GM21447 (cell line): ENCODE measurements around the gene IDS.
A peak's percentile ranks its signal among the peaks of the same experiment; 100 is the strongest.
"Not testable (repeated sequence)": the region's sequence is repeated elsewhere in the genome, so short reads cannot be mapped to it uniquely, and the experiment has no call there.

ENCODE experiments used
- ATAC-seq: cut with Tn5 transposase; IDR thresholded peaks from one replicate; pipeline ENCODE4 v1.9.1; 2021; ENCODE audit not compliant: unreplicated experiment

IDS gene

GRCh38 chrX:149502923-149503322, 2.2 kb downstream of the IDS start:
- peak; percentile 22 for ATAC-seq

GRCh38 chrX:149499766-149500165, 5.3 kb downstream of the IDS start:
- ATAC-seq, result no peak

GRCh38 chrX:149498767-149499166, 6.3 kb downstream of the IDS start:
- no peak for ATAC-seq

GRCh38 chrX:149497626-149498025, 7.5 kb downstream of the IDS start:
- ATAC-seq, result no peak

- ATAC-seq, result no peak
Observed at GRCh38 chrX:149497054-149497453, 8.1 kb downstream of the IDS start.

- no peak for ATAC-seq
Observed at GRCh38 chrX:149495573-149496071, 9.5 kb downstream of the IDS start.

- no peak for ATAC-seq
Observed at GRCh38 chrX:149494844-149495565, 10.1 kb downstream of the IDS start.

GRCh38 chrX:149493567-149494562, 11.2 kb downstream of the IDS start:
- ATAC-seq, result no peak

- ATAC-seq, result no peak
Observed at GRCh38 chrX:149491812-149492211, 13.3 kb downstream of the IDS start.

- ATAC-seq, result no peak
Observed at GRCh38 chrX:149490100-149490499, 15.0 kb downstream of the IDS start.

- not testable (repeated sequence) for ATAC-seq
Observed at GRCh38 chrX:149488411-149489052, 16.6 kb downstream of the IDS start.

- ATAC-seq, result not testable (repeated sequence)
Observed at GRCh38 chrX:149488008-149488407, 17.1 kb downstream of the IDS start.

- ATAC-seq, result no peak
Observed at GRCh38 chrX:149487292-149487691, 17.8 kb downstream of the IDS start.

- peak; percentile 61 for ATAC-seq
Observed at GRCh38 chrX:149476513-149476912, 28.6 kb downstream of the IDS start.

- ATAC-seq, result no peak
Observed at GRCh38 chrX:149473966-149474365, 31.1 kb downstream of the IDS start.

GRCh38 chrX:149473092-149473491, 32.0 kb downstream of the IDS start:
- no peak for ATAC-seq

- no peak for ATAC-seq
Observed at GRCh38 chrX:149472625-149473024, 32.5 kb downstream of the IDS start.

GRCh38 chrX:149471397-149471796, 33.7 kb downstream of the IDS start:
- no peak for ATAC-seq

- peak; percentile 72 for ATAC-seq
Observed at GRCh38 chrX:149470955-149471354, 34.2 kb downstream of the IDS start.

- no peak for ATAC-seq
Observed at GRCh38 chrX:149469406-149469805, 35.7 kb downstream of the IDS start.

GRCh38 chrX:149467920-149468319, 37.2 kb downstream of the IDS start:
- ATAC-seq, result no peak
